ENCODE measurements around the gene CLPSL1.
A peak's percentile ranks its signal among the peaks of the same experiment; 100 is the strongest.
"Not testable (repeated sequence)": the region's sequence is repeated elsewhere in the genome, so short reads cannot be mapped to it uniquely, and the experiment has no call there.

Gene CLPSL1, protein sequence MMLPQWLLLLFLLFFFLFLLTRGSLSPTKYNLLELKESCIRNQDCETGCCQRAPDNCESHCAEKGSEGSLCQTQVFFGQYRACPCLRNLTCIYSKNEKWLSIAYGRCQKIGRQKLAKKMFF
- total RNA-seq, result 0 reads per million in 4 experiments

DNA sequence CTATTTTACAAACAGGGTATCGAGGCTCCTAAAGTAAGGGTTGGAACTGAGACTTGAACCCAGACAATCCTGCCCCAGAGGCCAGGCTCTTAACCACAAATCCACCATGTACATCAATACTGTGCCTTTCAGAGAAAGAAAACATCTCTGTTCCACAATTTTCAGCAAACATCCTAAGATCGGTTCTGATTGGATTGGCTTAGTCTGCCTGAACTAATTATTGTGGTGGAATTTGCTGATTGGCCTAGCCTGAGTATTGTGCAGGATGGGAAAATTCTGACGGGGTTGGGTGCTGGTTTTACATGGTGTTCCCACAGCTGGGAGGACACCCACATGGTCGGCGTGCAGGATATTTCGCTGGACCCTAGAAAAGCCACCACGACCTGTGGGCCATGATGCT is at the start of gene CLPSL1:
TSS of gene CLPSL1 (plus strand) at position 301 of the 400 bp plus-strand sequence. CDS start at position 393, 92 bp downstream.
- no peak for DNase-seq

DNA sequence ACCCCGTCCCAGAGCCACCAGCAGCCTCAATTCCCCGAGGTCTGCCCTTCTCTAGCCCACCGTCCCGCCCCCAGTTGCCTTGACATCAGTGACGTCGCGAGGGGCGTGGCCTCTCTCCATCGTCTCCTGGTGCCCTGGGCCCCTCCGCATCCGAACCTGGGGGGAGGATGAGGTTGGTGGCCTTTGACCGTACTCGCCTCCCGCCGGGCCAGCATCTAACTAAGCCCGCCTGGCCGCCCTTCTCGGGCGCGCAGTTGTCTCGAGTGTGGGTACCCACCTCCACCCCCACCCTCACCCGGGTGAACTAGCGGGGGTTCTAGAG is 49.4 kb upstream of the CLPSL1 start:
- peak; percentile 92 for DNase-seq

DNA sequence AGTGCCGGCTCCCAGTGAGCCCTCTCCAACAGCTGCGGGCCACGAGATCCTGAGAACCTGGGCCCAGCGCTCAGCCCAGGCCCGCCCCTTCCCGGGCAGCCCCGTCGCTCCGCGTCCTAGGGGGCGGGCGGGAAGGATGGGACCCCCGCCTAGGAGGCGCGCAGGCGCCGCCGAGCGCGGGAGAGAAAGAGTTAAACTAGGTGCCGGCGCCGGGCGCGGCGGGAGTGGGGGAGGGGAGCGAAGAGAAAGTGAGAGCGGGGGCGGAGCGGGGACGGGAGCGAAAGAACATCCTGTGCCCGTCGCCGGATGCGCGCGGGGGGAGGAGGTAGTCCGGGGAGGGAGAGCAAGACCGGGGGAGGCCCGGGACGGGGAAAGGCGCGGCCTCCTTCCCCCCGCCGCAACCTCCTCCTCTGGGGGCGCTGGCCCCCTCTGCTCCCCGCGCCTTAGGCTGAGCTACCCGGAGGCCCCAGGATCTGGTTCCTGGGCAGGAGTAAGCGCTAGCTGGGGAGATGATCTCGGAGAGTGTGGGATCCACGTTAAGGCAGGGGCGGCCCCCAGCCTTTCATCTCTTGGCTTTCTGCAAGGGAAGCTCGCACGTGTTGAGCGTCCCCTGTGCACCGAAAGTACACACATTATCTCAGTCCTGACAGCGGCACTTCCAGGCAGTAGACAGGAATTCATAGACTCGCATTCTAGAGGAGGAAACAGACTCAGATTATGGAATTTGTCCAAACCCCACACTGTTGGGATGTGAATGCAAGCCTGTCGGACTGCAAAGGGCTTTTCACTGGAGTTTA is 48.9 kb upstream of the CLPSL1 start:
- DNase-seq, result peak; percentile 82

DNA sequence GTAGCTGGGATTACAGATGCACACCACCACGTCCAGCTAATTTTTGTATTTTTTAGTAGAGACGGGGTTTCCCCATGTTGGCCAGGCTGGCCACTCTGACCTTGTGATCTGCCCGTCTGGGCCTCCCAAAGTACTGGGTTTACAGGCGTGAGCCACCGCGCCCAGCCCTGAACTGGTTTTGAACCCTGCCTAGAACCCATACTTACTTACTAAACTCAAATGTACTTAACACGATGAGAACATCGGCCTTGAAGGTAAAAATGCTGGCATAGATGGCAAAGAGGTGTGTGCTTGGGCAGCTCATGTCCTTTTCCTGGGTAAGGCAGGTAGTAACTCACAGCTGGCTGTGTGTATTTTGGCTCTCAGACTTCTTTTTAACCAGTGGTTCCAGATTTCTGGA is 47.2 kb upstream of the CLPSL1 start:
- no peak for DNase-seq

DNA sequence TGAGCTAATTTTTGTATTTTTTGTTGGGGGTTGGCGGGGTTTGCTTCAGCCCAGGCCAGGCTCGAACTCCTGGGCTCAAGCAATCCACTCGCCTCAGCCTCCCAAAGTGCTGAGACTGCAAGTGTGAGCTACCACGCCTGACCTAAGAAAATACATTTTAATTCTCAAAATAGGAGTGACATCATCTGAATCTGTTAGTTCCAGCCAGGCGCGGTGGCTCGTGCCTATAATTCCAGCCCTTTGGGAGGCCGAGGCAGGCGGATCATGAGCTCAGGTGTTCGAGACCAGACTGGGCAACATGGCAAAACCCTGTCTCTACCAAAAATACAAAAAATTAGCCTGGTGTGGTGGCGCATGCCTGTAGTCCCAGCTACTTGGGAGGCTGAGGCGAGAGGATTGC is 46.5 kb upstream of the CLPSL1 start:
- DNase-seq, result not testable (repeated sequence)

DNA sequence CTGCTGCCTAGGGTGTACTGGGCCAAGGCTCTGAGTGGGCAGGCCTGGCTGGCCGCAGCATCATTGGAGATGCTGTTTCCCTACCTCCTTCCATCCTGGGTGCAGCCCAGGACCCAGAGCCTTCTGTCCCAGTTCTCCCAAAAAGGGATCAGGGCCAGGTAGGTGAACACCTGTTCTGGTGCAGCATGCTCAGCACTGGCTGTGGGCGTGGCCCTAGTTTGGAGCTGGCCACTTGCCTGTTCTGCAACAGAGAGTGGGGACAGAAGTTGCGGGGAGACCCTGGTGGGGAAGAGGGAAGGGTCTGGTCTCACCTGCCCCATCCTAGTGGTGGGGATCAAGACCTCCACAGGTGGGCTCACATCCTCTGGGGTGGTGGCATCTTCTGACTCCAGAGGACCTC is 45.4 kb upstream of the CLPSL1 start:
- DNase-seq, result no peak

DNA sequence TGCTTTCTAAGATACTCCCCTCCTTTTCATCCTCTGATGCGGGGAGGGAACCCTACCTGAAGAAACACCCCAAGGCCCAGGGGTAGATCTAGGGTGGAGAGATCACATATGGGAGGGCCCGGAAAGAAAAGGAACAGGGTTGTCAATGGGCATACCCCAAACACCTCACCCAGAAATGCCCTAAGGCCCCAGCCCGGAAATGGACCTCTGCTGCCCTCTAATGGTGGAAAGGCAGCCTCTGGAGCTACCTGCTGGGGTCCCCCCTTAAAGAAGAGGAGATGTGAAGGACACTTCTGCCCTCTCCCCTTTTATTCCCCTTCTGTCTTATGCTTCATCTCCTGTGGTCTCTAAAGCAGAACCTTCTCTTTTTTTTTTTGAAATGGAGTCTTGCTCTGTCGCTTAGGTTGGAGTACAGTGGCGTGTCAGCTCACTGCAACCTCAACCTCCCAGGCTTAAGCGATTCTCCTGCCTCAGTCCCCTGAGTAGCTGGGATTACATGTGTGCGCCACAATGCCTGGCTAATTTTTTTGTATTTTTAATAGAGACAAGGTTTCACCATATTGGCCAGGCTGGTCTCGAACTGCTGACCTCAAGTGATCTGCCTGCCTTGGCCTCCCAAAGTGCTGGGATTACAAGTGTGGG is 44.4 kb upstream of the CLPSL1 start:
- DNase-seq, result peak; percentile 80

DNA sequence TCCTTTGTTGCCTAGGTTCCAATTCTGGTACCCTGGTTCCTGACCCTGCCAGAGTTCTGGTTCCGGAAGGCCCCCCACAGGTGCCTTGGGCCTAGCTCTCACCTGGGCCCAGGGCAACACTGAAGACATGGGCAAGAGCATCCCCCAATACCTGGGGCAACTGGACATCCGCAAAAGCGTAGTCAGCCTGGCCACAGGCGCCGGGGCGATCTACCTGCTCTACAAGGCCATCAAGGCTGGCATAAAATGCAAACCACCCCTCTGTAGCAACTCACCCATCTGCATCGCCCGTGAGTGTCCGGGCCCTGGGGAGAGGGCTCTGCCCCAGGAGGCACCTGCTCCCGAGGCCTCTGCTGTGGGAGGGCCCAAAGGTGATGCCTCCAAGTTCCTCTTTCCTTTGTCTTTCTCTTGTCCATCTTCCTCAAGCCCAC is 43.8 kb upstream of the CLPSL1 start, which contains the start of gene ARMC12:
TSS of gene ARMC12 (plus strand) at position 51 of the 431 bp plus-strand sequence. CDS start at position 128, 77 bp downstream.
- no peak for DNase-seq

DNA sequence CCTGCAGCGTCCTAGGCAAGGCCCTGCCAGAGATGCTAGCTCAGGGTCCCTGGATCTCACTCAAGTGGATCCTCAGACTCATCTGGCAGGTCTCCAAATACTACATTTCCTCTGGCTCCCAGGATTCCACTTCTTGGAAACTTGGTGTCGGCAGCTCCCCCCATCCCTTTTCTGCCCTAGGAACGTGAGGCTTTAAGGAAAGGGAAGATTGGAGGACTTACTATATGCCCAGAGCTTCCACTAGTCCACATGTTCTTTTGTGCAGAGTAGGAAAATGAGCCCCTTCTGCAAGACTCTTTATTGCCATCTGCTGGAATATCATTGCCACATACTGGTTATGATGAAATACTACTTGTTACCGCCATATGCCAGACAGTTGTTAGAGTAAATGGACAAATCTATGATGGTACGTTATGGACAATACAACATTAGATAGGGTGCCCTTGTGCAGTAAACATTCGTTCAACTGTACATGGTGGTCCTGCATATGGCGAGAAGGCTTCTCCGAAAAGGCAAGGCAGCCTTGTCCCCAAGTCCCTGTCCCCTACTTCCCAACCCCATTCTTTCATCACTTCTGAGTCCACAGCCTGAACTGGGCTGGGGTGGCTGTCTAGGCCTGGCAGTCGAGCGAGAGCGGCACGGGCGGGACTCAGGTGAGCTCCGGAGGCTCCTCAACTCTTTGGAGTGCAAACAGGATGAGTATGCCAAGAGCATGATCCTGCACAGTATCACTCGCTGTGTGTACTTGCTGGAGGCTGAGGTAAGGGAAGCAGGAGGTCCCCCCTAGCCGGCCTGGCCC is 43.2 kb upstream of the CLPSL1 start:
- DNase-seq, result no peak

DNA sequence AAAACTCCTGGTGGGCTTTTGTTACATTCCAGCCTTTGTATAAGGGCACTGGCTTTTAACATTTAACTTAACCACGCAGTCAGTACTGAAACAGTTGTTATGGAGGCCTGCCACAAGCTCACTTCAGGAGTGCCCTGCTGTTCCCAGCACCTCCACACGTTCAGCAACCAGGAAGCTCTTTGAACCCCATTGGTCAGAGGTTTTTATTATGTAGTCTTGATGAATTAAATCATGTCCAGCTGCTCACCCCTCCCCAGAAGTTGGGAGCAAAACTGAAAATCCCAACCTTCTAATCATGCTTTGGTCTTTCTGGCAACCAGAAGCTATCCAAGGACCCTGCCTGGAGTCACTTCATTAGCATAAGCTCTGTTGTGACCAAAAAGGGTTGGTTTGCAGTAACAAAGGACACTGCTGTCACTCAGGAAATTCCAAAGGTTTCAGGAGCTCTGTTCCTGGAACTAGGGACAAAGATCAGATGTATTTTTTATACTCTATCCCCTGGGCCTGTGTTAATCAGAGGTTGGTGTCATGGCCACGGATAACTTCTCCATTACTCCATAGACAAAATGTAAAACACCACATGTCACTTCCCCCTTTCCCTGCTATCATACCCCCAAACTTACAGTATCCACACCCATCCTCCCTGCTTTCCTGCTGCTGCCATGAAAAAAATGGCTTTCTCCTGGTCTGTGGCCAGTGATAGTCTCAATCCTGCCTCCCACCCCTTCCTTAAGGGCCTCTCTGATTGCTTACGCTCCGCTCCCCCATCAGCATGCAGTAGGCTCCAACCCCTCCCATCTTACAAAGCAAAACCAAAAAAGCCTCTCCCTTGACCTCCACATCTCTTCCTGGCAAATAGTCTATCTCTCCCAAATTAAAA is 40.9 kb upstream of the CLPSL1 start:
- no peak for DNase-seq

DNA sequence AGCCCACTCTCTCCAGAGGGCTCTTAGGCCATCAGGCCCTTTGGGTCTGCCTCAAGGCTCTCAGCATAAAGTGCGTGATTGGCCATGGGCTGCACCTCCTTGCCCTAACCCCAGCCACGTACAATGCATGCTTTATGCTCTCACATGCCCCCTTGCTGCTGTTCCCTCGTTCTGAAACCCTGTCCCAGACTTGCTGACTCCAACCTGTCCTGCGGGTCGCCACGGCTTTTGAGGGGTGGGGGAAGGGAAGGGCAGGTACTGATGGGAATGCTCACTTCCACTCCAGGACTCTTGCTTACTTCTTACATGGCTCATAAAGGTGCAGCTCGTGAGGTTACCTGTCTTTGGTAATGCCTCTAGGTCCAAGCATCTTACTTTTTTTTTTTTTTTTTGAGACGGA is 38.0 kb upstream of the CLPSL1 start:
- DNase-seq, result no peak

DNA sequence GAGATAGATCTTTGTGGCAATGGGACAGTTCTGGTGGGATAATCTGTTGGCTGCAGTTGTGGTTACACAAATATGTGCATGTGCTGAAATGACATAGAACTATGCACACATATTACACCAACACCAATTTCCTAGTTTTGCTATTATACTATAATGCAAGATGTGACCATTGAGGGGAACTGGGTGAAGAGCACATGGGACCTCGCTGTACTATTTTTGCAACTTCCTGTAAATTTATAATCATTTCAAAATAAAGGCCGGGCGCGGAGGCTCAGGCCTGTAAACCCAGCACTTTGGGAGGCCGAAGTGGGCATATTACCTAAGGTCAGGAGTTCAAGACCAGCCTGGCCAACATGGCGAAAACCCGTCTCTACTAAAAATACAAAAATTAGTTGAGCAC is 35.3 kb upstream of the CLPSL1 start:
- no peak for DNase-seq

DNA sequence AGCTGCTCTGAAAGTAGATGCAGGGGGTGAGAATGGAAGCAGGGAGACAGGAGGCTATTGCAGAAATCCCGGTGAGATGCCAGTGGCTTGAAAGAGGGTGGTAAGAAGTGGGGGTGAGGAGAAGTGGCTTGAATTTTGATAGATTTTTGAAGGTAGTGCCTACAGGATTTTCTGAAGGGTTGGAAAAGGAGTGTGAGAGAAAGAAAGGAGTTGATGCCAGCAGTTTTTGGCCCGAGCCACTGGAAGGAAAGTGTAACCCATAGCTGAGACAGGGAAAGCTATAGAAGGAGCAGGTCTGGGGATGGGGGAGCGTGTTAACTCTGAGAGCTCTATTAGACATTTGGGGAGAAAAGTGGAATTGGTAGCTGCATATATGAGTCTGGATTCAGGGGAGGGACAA is 34.3 kb upstream of the CLPSL1 start:
- DNase-seq, result no peak

DNA sequence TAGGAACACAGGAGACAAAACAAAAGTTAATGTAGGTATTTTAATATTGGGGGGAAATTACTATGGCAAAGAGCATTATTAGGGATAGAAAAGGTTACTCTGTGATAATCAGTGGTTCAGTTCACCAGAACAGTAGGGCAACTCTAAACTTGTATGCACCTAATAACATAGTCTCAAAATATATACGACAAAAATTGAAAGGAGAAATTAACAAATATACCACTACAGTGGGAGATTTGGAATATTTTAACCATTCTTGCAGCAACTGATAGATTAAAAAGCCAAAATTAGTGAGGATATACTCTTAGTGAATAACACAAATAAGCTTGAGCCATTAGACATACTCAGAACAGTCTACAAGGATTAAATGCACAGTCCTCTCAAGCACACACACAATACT is 32.9 kb upstream of the CLPSL1 start:
- DNase-seq, result no peak

DNA sequence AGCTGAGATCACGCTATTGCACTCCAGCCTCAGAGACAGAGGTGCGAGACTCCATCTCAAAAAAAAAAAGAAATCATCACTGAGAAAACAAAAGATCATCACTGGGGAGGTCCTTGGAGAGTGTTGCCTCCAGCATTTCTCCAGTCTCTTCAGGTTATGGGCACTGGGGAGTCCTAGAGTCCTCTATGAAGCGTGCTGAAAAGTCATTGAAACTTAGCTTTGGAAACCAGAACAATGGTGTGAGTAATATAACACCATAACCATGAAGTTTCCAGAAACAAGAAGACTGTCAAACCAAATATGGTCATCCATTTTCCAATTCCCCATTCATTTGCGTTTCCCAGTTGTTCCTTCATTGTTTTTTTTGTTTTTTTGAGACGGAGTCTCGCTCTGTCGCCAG is 30.3 kb upstream of the CLPSL1 start:
- DNase-seq, result no peak

DNA sequence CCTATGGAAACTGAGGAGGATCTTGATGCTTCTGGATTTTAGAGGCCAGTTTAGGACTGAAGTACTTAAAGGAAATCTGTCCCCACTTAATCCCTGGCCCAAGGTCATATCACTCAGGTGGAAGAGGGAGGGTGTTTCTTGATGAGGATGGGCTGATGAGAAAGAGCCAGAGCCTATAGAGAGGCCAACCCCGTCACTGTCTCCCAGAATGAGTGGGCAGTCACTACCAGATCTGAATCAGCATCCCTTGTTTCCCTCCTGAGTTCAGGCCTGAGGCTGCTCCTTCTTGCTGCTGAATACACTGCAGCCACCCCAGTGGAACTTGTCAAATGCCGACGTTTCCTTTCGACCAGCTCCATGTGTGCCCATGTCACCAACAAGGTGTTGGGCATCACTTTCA is 29.2 kb upstream of the CLPSL1 start:
- no peak for DNase-seq

DNA sequence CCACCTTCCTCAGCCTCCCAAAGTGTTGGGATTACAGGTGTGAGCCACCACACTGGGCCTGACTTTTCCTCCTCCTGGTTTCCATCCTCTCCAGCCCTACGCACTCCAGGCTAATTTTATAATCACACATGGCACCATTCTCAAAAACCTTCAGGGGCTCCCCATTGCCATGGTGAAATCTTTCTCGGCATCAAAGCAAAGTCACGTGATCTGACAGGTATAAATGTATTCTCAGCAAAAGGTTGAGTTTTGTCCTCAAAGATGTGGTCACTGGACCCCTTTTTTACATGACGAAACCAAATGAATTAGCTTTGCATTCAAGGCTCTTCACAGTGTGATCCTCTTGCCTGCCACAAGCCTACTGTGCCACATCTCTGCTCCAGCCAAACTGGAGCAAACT is 28.5 kb upstream of the CLPSL1 start:
- DNase-seq, result no peak

DNA sequence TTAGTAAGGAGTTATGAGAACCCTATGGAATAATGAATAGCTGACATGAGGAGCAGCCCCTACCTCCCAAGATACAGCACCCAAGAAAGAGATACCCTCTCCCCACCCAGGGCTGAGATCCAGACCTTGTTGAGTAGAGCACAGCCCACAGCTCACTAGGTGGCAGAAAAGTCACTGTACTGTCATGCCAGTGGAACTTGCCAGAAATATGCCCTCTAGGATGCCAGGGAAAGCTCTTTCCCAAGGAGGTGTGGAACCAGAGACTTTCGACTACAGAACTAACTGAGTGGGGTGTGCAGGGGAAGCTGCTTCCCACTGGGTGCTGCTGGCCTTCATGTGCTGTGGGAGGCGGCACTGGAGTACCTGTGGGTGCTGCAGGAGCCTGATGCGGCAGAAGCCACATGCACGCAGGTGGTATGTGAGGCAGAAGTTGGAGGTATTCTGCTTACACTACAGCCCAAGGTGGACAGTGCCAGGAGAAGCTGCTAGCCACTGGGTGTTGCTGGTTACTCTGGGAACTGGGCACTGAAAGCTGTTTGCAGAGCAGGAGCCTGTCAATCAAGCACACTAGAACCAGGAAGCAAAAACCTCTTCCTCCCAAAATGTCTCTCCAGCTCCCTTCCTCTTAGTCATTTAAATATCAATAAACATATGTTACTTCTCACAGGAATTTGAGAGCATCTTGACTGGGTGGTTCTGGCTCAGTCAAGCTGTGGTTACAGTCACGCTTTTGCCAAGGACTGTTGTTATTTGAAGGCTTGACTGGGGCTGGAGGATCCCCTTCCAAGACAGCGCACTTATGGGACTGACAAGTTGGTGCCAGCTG is 26.2 kb upstream of the CLPSL1 start:
- DNase-seq, result no peak

DNA sequence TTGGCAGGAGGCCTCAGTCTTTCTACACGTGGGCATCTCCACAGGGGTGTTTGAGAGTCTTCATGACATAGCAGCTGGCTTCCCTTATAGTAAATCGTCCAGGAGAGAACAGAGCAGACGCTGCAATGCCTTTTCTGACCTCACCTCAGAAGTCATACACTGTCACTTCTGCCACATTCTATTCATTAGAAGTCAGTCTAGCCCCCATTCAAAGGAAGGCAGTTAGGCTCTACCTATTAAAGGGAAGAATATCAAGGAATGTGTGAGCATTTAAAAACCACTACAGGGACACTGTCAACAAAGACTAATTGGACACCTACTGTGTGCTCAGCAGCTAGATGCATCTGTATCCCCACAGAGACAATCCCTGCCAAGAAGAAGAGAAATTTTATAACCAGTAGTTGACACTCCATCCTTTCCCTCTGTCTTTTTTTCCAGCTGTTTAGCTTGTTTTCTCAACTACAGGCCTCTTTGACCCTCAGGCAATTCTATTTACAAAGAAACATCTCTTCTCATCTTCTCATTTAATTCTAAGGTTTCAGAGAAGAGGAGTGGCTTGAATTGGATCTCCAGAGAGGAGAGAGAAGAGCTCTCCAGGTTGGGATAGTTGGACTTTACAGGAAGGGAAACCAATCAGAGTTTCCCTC is 25.4 kb upstream of the CLPSL1 start:
- DNase-seq, result no peak

DNA sequence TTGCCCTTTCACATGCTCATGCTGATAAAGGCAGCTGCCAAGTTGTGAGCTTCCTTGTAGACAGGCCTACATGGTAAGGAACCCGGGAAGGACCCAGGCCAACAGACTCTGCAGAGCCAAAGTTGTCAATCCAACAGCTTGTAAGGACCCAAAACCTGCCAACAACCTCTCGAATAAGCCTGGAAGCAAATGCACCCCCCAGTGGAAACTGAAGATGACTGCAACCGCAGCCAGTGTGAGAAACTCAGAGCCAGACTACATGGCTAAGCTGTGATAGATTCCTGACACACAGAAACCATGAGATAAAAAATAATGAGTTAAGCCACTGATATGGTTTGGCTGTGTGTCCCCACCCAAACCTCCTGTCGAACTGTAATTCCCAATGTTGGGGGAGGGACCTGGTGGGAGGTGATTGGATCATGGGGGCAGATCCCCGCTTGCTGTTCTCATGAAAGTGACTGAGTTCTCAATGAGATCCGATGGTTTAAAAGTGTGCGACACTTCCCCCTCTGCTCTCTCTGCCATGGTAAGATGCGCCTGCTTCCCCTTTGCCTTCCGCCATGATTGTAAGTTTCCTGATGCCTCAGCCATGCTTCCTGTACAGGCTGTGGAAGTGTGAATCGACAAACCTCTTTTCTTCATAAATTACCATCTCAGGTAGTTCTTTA is 23.2 kb upstream of the CLPSL1 start:
- DNase-seq, result no peak

Data from effector CD8-positive, alpha-beta T cell (primary cell).